Smooth muscle cell (in vitro differentiated cells): Measurements from ENCODE around the gene ADAMTS2. TPM values are rescaled to one million over a fixed set of nuclear protein-coding genes. Genes with fewer than 3 reads are reported as not detected.

ENCODE experiments used
- DNase-seq: peaks from one replicate; lab custom pipeline; 2025; ENCODE audit not compliant: unreplicated experiment; lab: John Stamatoyannopoulos, UW
- H2AFZ ChIP-seq: fragments of 200-600 bp; sonication (generic); 2 replicates; pipeline ENCODE4 v1.6.0; 2016; ENCODE audit warnings: antibody characterized with exemption, low read depth, mild to moderate bottlenecking
- H3F3A ChIP-seq: fragments of 200-600 bp; sonication (generic); 2 replicates; pipeline ENCODE4 v1.6.0; 2017; ENCODE audit warnings: antibody characterized with exemption, low read depth
- H3K27ac ChIP-seq: fragments of 200-600 bp; sonication (generic); 2 replicates; pipeline ENCODE4 v1.5.1; 2016; ENCODE audit warnings: low read depth, mild to moderate bottlenecking
- H3K27me3 ChIP-seq: fragments of 200-600 bp; sonication (generic); 2 replicates; pipeline ENCODE4 v1.6.1; 2016; ENCODE audit warnings: low read depth, mild to moderate bottlenecking
- H3K36me3 ChIP-seq: fragments of 200-600 bp; sonication (generic); 2 replicates; pipeline ENCODE4 v1.5.1; 2016; ENCODE audit warnings: low read depth
- H3K4me1 ChIP-seq: fragments of 200-600 bp; sonication (generic); 2 replicates; pipeline ENCODE4 v1.5.1; 2016; ENCODE audit warnings: low read depth
- H3K4me2 ChIP-seq: fragments of 200-600 bp; sonication (generic); 2 replicates; pipeline ENCODE4 v1.6.0; 2016; ENCODE audit warnings: mild to moderate bottlenecking
- H3K4me3 ChIP-seq: fragments of 200-600 bp; sonication (generic); 2 replicates; pipeline ENCODE4 v1.5.1; 2016; ENCODE audit warnings: mild to moderate bottlenecking
- H3K79me2 ChIP-seq: fragments of 200-600 bp; sonication (generic); 2 replicates; pipeline ENCODE4 v1.6.0; 2016; ENCODE audit warnings: low read depth, mild to moderate bottlenecking
- H3K9ac ChIP-seq: fragments of 200-600 bp; sonication (generic); 2 replicates; pipeline ENCODE4 v1.6.0; 2016; ENCODE audit warnings: low read depth
- H3K9me3 ChIP-seq: fragments of 200-600 bp; sonication (generic); replicated peaks from 2 replicates; pipeline ENCODE4 v1.5.1; 2016; ENCODE audit warnings: low read depth
- H4K20me1 ChIP-seq: fragments of 200-600 bp; sonication (generic); 2 replicates; pipeline ENCODE4 v1.6.0; 2016; ENCODE audit warnings: low read depth
- CTCF ChIP-seq: fragments of 200-600 bp; sonication (generic); IDR thresholded peaks from 2 replicates; pipeline ENCODE4 v1.5.1; 2017; ENCODE audit warnings: borderline replicate concordance, mild to moderate bottlenecking, antibody characterized with exemption; ENCODE audit not compliant: insufficient read depth, poor library complexity, severe bottlenecking
- WGBS: methylation state at CpG from one replicate; pipeline ENCODE4 v1.1.7; 2016; ENCODE audit warnings: low lambda C conversion rate; 5-methylcytosine and 5-hydroxymethylcytosine counted together
- polyA plus RNA-seq: library from polyadenylated mRNA; unstranded; fragments of >200 nt; fragmentation: Nextera tagmentation; extraction: Ambion mirVana; gene quantifications from 2 replicates; pipeline ENCODE4 v1.2.1, GENCODE V29; 2016
- total RNA-seq: library from RNA; depleted of rRNA; stranded (reverse); fragments of >200 nt; gene quantifications from 2 replicates; pipeline ENCODE4 v1.2.3, GENCODE V29; 2014

ADAMTS2 gene
- total and polyA plus RNA-seq, 2 experiments from 2014 or later: 22.8 to 37.5 TPM

GRCh38 chr5:179171251-179171815 lies 173.9 kb downstream of the ADAMTS2 start:
- Histone ChIP-seq H3K4me3 (no peak overlapping the region), H3K36me3 (no peaks in the 10 kb centered on the region), H3F3A (no peaks in the 10 kb centered on the region), H3K9ac (no peak overlapping the region), H2AFZ (no peak overlapping the region), H3K4me1 (no peaks in the 10 kb centered on the region), H4K20me1 (no peaks in the 10 kb centered on the region), H3K9me3 (no peaks in the 10 kb centered on the region), H3K27ac (no peak overlapping the region), H3K4me2 (no peak overlapping the region), H3K79me2 (no peaks in the 10 kb centered on the region), H3K27me3 (no peaks in the 10 kb centered on the region)
- WGBS: 95% methylated on average over 12 of the region's 12 CpGs
- no peak for DNase-seq
- TF ChIP-seq CTCF: no peak

GRCh38 chr5:179170606-179171005 lies 174.7 kb downstream of the ADAMTS2 start:
- H3K4me1 ChIP-seq: no peaks in the 10 kb centered on the region
- H3K27ac ChIP-seq: no peak overlapping the region
- H3K9ac ChIP-seq: no peak overlapping the region
- H3K4me3 ChIP-seq: no peak overlapping the region
- H3F3A ChIP-seq: no peaks in the 10 kb centered on the region
- H4K20me1 ChIP-seq: no peaks in the 10 kb centered on the region
- H3K36me3 ChIP-seq: no peaks in the 10 kb centered on the region
- no peaks in the 10 kb centered on the region for H3K79me2 ChIP-seq
- H3K9me3 ChIP-seq: no peaks in the 10 kb centered on the region
- no peak overlapping the region for H2AFZ ChIP-seq
- WGBS: 84% methylated on average over 6 of the region's 6 CpGs
- DNase-seq: no peak
- no peak overlapping the region for H3K4me2 ChIP-seq
- TF ChIP-seq CTCF: no peak
- H3K27me3 ChIP-seq: no peaks in the 10 kb centered on the region

- H3K4me1 ChIP-seq: no peaks in the 10 kb centered on the region
- H3K36me3 ChIP-seq: no peaks in the 10 kb centered on the region
- 98% methylated on average over 1 of the region's 1 CpG for WGBS
- H3K4me2 ChIP-seq: no peak overlapping the region
- H3K9ac ChIP-seq: no peak overlapping the region
- H2AFZ ChIP-seq: no peak overlapping the region
- H3K27me3 ChIP-seq: no peaks in the 10 kb centered on the region
- no peak for TF ChIP-seq CTCF
- H3F3A ChIP-seq: no peaks in the 10 kb centered on the region
- no peak for DNase-seq
- no peaks in the 10 kb centered on the region for H3K79me2 ChIP-seq
- H3K4me3 ChIP-seq: no peak overlapping the region
- no peaks in the 10 kb centered on the region for H3K9me3 ChIP-seq
- H4K20me1 ChIP-seq: no peaks in the 10 kb centered on the region
- H3K27ac ChIP-seq: no peak overlapping the region
These were observed 175.4 kb downstream of the ADAMTS2 start for GRCh38 chr5:179169836-179170235.

GRCh38 chr5:179168664-179169063 lies 176.6 kb downstream of the ADAMTS2 start:
- H3K4me1 ChIP-seq: no peaks in the 10 kb centered on the region
- no peaks in the 10 kb centered on the region for H3K36me3 ChIP-seq
- TF ChIP-seq CTCF: no peak
- no peaks in the 10 kb centered on the region for H3K79me2 ChIP-seq
- H3F3A ChIP-seq: no peaks in the 10 kb centered on the region
- H3K27ac ChIP-seq: no peak overlapping the region
- no peaks in the 10 kb centered on the region for H4K20me1 ChIP-seq
- no peaks in the 10 kb centered on the region for H3K9me3 ChIP-seq
- H3K9ac ChIP-seq: no peak overlapping the region
- 86% methylated on average over 6 of the region's 6 CpGs for WGBS
- H3K4me3 ChIP-seq: no peak overlapping the region
- no peak overlapping the region for H3K4me2 ChIP-seq
- no peak overlapping the region for H2AFZ ChIP-seq
- DNase-seq: no peak
- no peaks in the 10 kb centered on the region for H3K27me3 ChIP-seq
